ENCODE results near the gene NCL.

NCL gene

GRCh38 chr2:231463698-231464575 lies at the start of gene NCL:
NCL (minus strand) TSS chr2:231464484; CDS start chr2:231464353, 131 bp downstream.
- DNase-seq: peak; percentile 87

GRCh38 chr2:231513746-231514224 lies 49.5 kb upstream of the NCL start:
- no peak for DNase-seq

DNA sequence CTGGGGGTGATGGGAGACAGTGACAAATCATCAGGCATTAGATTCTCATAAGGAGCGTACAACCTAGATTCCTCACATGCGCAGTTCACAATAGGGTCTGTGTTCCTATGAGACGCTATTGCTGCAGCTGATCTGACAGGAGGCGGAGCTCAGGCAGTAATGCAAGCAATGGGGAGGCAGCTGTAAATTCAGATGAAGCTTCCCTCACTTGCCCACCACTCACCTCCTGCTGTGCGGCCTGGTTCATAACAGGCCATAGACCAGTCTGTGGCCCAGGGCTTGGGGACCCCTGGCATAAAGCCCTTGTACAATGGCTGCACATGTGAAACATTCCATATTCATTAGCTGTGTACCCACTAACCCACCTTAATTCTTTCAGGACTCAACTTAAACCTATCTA lies 47.9 kb upstream of the NCL start:
- no peak for DNase-seq

GRCh38 chr2:231503766-231504165 lies 39.5 kb upstream of the NCL start:
- DNase-seq: no peak

DNA sequence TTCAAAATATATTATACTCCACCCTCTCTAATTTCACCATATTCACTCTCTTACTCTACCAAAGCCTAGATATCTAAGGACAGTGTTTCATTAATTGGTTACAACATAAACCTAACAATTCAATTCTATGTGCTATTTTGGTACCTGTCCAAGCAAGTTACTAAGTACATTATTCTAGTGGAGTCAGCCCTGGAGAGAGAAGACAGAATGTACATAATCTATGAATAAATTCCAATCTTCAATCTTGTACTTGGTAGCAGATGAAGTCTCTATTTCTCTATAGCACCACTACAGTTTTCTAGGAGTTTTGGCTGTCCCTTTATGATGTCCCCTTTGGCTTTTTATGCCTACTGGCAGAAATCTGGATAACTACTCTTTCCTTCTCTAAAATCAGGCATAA lies 38.3 kb upstream of the NCL start:
- DNase-seq: no peak

DNA sequence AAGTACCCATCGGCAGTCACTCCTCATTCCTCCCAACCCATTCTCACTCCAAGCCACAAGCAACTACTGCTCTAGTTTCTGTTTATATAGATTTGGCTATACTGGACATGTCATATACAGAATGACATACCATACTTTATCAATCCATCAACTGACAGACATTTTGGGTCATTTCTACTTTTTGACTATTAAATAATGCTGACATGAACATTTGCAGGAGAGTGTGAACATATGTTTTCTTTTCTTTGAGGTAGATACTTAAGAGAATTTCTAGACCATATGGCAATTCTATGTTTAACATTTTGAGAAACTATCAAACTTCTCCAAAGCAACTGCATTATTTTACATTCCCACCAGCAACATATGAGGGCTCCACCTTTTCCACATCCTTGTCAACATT lies 33.4 kb upstream of the NCL start:
- no peak for DNase-seq

GRCh38 chr2:231494669-231495068 lies 30.4 kb upstream of the NCL start:
- no peak for DNase-seq

DNA sequence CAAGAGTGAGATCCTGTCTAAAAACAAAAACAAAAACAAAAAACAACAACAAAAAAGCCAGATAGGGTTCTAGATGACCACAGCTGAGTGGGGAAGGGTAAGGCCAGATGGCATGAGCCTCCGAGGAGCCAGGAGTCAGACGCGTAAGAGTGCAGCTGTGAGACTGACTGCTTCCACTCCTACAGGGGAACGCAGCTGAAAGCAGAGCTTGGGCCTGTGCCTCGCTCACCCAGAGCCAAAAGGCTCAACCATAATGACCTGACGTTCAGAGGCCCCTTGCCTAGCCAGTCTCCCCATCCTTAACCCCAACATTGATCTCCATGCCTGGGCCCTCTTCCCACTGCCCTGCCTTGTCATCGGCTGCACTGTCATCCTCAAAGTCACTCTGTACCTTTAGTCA lies 26.5 kb upstream of the NCL start:
- no peak for DNase-seq

- no peak for DNase-seq
Observed at GRCh38 chr2:231489990-231490389, 25.7 kb upstream of the NCL start.

- no peak for DNase-seq
Observed at GRCh38 chr2:231488331-231488730, 24.0 kb upstream of the NCL start.

- DNase-seq: no peak
Observed at GRCh38 chr2:231486851-231487596, 22.7 kb upstream of the NCL start.

DNA sequence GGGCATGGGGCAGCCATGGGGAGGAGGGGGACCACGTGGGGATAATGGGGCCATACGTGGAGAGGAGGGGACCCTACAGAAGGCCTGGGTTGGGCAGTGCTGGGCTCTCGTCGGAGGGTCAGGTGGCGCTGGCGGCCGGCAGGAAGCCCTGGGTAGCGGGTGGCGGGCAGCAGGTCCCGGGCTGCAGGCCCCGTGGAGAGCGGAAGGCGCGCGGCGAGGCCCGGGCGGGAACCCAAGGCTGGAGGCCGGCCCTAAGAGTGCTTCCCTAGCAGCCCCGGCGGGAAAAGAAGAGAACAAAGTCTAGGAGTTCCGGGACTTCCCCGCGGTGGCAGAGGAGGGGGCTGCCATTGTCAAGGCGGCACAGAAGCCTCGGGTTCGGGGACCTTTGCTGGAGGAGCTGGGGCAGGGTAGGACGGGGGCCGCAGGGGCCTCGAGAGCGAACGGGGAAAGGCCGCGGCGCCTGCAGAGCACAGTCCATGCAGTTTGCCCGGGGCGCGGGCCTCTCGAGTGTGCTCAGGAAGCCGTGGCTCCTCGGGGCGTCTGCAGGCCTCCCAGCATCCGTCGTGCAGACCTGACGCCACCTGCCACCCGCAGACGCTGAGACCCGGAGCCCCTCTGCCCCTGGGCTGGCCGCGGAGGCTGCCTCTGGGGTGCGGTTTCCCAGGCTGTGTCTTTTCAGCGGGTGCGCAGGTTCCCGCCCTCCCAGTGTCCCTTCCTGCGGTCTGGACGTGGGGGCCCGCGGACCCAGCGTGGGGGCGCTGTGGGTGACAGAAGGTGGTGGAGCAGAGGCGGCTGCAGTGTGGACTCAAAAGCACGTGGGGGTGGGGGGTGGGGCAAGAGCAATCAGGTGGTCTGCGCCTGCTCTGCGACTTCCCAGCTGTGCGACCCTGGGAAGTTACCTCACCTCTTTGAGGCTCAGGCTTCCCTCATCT lies 19.4 kb upstream of the NCL start:
- DNase-seq: peak; percentile 51

DNA sequence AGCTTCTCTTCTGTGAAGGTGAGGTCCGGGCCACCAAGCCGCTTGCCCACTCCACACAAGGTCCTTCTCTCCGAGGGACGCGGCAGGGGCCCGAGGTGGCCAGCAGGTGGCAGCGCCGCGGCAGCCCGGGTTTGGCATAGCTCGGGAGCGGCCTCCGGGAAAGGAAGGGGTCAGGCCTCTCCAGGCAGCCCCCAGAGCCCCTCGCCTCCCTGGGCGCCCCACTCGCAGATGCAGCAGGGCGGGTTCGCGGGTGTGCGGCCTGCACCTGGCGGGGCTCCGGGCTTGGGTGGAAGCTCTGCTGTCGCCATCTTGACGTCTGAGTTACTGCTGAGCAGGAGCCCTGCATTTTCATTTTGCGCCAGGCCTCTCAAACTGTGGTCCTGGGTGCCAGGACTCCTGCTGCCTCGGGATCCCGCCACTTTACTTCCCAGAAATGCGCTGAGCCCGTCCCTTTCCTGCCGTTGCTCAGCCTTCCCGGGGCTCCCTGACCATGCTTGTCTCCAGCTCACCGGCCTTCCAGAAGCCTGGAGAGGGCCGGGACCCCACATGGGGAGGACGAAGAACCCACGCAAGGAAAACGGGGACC lies 18.6 kb upstream of the NCL start:
- peak; percentile 79 for DNase-seq

- no peak for DNase-seq
Observed at GRCh38 chr2:231480781-231481180, 16.5 kb upstream of the NCL start.

- no peak for DNase-seq
Observed at GRCh38 chr2:231479455-231479854, 15.2 kb upstream of the NCL start.

DNA sequence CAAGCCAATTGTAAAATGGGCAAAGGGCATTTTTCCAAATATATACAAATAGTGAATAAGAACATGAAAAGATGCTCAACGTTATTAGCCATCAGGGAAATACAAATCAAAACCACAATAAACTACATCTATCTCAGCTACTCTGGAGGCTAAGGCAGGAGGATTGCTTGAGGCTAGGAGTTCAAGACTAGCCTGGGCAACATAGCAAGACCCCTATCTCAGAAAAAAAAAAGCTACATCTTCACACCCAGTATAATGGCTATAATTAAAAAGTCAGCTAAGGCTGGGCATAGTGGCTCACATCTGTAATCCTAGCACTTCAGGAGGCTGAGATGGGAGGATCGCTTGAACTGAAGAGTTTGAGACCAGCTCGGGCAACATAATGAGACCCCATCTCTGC lies 12.6 kb upstream of the NCL start:
- DNase-seq: no peak

DNA sequence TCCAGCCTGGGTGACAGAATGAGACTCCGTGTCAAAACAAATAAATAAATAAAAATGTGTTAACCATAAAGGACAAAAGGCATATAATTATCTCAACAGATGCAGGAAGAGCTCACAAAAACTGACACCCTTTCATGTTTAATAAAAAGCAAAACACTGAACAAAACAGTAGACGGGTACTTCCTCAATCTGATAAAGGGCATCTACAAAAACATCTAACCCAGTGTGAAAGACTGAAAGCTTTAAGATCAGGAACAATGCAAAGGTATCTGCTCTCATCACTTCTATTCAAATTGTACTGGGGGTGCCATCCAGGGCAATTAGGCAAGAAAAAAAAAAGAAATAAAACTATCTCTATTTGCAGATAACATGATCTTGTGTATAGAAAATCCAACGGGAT lies 11.7 kb upstream of the NCL start:
- DNase-seq: no peak

- no peak for DNase-seq
Observed at GRCh38 chr2:231472816-231473215, 8.5 kb upstream of the NCL start.

GRCh38 chr2:231470246-231470900 lies 6.1 kb upstream of the NCL start:
- DNase-seq: no peak

DNA sequence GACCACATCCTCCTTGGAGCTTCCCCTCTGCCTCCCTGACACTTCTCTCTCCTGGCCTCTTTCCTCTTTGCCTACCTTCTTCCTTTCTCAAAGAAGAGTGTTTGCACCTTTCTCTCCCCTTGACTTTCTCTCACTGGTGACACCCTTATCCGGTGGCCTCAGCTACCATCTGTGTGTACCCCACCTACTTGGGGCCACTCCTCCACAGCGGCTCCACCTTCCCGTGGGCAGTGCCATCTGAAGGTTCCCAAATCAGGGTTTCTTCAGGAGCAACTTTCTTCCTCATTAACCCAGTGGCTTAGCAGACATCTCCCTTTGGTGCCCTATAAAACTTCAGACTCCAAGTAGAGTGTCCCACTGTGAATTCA lies 5.3 kb upstream of the NCL start:
- no peak for DNase-seq

DNA sequence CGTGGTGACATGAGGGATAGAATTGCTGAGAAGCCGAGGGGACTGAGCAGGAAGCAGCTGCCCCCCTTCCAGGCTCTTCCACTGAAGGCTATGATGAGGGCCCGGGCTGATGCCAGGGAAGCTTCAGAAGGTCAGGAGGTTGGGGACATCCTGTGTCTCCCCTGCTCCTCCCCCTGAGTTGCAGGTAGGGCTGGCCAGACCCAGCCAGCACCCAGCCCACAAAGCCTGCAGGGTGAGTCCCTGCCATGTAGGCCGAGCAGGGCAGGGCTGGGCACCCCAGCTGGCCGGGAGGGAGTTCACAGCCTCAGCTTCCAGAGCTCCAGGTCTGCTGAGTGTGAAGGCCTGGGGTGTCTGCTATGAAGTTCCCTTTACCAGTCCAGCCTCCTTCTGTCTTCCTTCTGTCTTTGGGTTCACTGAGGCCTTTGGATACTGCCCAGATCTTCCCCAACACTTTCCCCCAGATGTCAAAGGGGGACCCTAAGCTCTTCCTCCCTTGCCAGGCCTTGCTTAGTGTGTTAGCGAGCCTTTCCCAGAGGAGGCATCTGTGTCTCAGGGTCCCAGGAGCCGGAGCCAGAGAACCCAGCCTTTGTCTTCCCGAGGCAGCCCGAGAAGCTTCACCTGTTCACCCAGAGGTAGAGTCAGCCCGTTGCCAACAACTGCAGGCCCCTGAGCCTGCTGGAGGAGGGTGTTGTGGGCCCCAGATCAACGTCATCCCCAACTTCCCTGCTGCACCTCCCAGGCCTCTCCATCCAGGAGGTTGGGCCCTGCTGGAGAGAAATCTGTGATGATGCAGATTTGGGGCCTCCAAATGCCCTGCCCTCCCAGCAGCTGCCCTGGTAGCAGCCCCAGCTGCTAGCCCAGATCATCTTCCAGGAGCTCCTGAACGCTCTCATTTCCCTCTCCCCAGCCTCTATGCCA lies 3.6 kb upstream of the NCL start:
- DNase-seq: no peak

All from activated CD4-positive, CD25-positive, alpha-beta regulatory T cell treated with anti-CD3 and anti-CD28 coated beads, Interleukin-2, amount 50 U/mL, for 72 hours (primary cell).